Heart left ventricle (tissue), 16 donors: ENCODE data around the gene SGTA. TPM values are rescaled to one million over a fixed set of nuclear protein-coding genes. Genes with fewer than 3 reads are reported as not detected.

Source experiments
- ATAC-seq, 4 donors: fragments of 200-7000 bp; cut with Tn5 transposase; one replicate each; pipeline ENCODE4 v1.9.1; 2020 to 2022; ENCODE audit warnings: moderate library complexity in 4 of 4, mild to moderate bottlenecking in 3 of 4, moderate number of reproducible peaks in 1 of 4
- DNase-seq, 5 donors: peaks; one replicate each; pipeline ENCODE4 v3.0.0-alpha.2; 2020
- H3K27ac ChIP-seq, 12 donors: fragments of 200-600 bp; sonication (generic) in 4 of 12; one replicate each; pipeline versions ENCODE4 v1.5.0 to v1.8.0; 2016 to 2022; ENCODE audit warnings: mild to moderate bottlenecking in 2 of 12
- H3K27me3 ChIP-seq, 9 donors: fragments of 200-600 bp; sonication (generic) in 2 of 9; one replicate each; pipeline versions ENCODE4 v1.5.1 to v1.8.0; 2016 to 2022; ENCODE audit warnings: mild to moderate bottlenecking in 3 of 9
- H3K36me3 ChIP-seq, 9 donors: fragments of 200-600 bp; sonication (generic) in 2 of 9; one replicate each; pipeline versions ENCODE4 v1.5.0 to v1.8.0; 2018 to 2022; ENCODE audit warnings: mild to moderate bottlenecking in 2 of 9
- H3K4me1 ChIP-seq, 12 donors: fragments of 200-600 bp; sonication (generic) in 4 of 12; one replicate each; pipeline versions ENCODE4 v1.5.0 to v1.8.0; 2016 to 2022; ENCODE audit warnings: mild to moderate bottlenecking in 3 of 12
- H3K4me3 ChIP-seq, 12 donors: fragments of 200-600 bp; sonication (generic) in 4 of 12; one replicate each; pipeline versions ENCODE4 v1.5.0 to v1.8.0; 2017 to 2022; ENCODE audit warnings: mild to moderate bottlenecking in 9 of 12, moderate library complexity in 4 of 12
- H3K9me3 ChIP-seq, 12 donors: fragments of 200-600 bp; sonication (generic) in 4 of 12; one replicate each; pipeline versions ENCODE4 v1.5.0 to v1.8.0; 2016 to 2022; ENCODE audit warnings: mild to moderate bottlenecking in 1 of 12
- POLR2A ChIP-seq, 2 donors: fragments of 450-650 bp; IDR thresholded peaks; one replicate each; pipeline ENCODE4 v1.6.1; 2017; ENCODE audit warnings: antibody characterized with exemption in 2 of 2, mild to moderate bottlenecking in 2 of 2, moderate library complexity in 2 of 2
- WGBS, 4 donors: extraction: QIAGEN DNeasy Blood & Tissue Kit in 2 of 4; methylation state at CpG; one replicate each; pipeline versions ENCODE4 v1.1.5 to v1.1.7; 2013 to 2018; 5-methylcytosine and 5-hydroxymethylcytosine counted together
- intact Hi-C, 10 donors: fragments of 100-400 bp; cut with DNase I; formaldehyde crosslinking; loops; one replicate each; pipeline versions ENCODE4 v1.11.1 to v1.14.2; 2022
- polyA plus RNA-seq, 2 donors: library from polyadenylated mRNA; stranded (reverse); fragments of 200-250 nt; gene quantifications; one replicate each; pipeline ENCODE4 v1.2.3, GENCODE V29; 2013
- total RNA-seq, 9 donors: library from RNA; depleted of rRNA in 2 of 9; stranded (reverse); fragments of >200 nt in 2 of 9; fragmentation: NEBNext Ultra II Directional in 3 of 9; extraction: Animal tissue kit (Norgen Biotek cat#: 25700) in 3 of 9; gene quantifications; one replicate each; pipeline versions ENCODE4 v1.1.0 to v1.2.4, GENCODE V29; 2016 to 2023
- TF ChIP-seq, protein P1 (sequence below), 12 donors: fragments of 200-600 bp; sonication (generic) in 4 of 12; IDR thresholded peaks; one replicate each; pipeline versions ENCODE4 v1.5.0 to v1.8.0; 2018 to 2022; ENCODE audit warnings: antibody characterized with exemption in 12 of 12, mild to moderate bottlenecking in 5 of 12
- donor health status: ischemic (EF 13 %, LVEDD 7.1; RV severe dilation, severe dysfunction).
- donor health status: healthy with polysubstance abuse.
- donor health status: DM: no; HTN: yes; CAD: no.
- donor health status: DM: no; HTN: no; CAD: no.
- donor health status: ischemic (EF 25% LVEDD 6.9; RV normal size, moderate dysfunction).
- donor health status: ischemic (EF 25% LVEDD 5.7; RV mildly dilated, moderate dysfunction).
- donor health status: healthy.
- donor health status: DM: yes; HTN: yes; CAD: no.
- donor health status: ischemic (EF 35%, LVEDD 5.7; RV mildly dilated, moderate dysfunction).
- donor health status: nonischemic (EF 11% LVEDD 7.7; RV severe dilation, severe dysfunction).
- donor health status: DM: yes; HTN: yes; CAD: no.
- donor health status: PGD.
- donor health status: ischemic (EF 29% LVEDD 5.4; RV normal size, mild dysfunction).
- donor health status: nonischemic (EF 23%, LVEDD 6.1; RV moderate dilation, normal function).

SGTA gene
- total and polyA plus RNA-seq, 11 donors = 47.4 to 125 (median 65.6) TPM

- no peak for TF ChIP-seq POLR2A (IDR thresholded peaks at IDR 0.05)
- TF ChIP-seq, protein P1, sequence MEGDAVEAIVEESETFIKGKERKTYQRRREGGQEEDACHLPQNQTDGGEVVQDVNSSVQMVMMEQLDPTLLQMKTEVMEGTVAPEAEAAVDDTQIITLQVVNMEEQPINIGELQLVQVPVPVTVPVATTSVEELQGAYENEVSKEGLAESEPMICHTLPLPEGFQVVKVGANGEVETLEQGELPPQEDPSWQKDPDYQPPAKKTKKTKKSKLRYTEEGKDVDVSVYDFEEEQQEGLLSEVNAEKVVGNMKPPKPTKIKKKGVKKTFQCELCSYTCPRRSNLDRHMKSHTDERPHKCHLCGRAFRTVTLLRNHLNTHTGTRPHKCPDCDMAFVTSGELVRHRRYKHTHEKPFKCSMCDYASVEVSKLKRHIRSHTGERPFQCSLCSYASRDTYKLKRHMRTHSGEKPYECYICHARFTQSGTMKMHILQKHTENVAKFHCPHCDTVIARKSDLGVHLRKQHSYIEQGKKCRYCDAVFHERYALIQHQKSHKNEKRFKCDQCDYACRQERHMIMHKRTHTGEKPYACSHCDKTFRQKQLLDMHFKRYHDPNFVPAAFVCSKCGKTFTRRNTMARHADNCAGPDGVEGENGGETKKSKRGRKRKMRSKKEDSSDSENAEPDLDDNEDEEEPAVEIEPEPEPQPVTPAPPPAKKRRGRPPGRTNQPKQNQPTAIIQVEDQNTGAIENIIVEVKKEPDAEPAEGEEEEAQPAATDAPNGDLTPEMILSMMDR (IDR thresholded peaks at IDR 0.05) = no peak
- H3K27ac ChIP-seq = no peak overlapping the region
- intact Hi-C loops = no loop called here
- peaks cover 0 to 79% (median 32%) of the 10 kb centered on the region in 9 donors for H3K36me3 ChIP-seq
- no peaks in the 10 kb centered on the region for H3K27me3 ChIP-seq
- no peaks in the 10 kb centered on the region for H3K9me3 ChIP-seq
- ATAC-seq (no peak), DNase-seq (peak in 2 of 5 donors; percentile 4 to 57)
- peaks cover 0 to 6% (median 0%) of the 10 kb centered on the region in 12 donors for H3K4me1 ChIP-seq
- no peak overlapping the region for H3K4me3 ChIP-seq
- 93 to 96% (median 95%) methylated on average over 24 to 58 of the region's 58 CpGs for WGBS, 4 donors
Measured at GRCh38 chr19:2810141-2811091, 27.3 kb upstream of the SGTA start.

DNA sequence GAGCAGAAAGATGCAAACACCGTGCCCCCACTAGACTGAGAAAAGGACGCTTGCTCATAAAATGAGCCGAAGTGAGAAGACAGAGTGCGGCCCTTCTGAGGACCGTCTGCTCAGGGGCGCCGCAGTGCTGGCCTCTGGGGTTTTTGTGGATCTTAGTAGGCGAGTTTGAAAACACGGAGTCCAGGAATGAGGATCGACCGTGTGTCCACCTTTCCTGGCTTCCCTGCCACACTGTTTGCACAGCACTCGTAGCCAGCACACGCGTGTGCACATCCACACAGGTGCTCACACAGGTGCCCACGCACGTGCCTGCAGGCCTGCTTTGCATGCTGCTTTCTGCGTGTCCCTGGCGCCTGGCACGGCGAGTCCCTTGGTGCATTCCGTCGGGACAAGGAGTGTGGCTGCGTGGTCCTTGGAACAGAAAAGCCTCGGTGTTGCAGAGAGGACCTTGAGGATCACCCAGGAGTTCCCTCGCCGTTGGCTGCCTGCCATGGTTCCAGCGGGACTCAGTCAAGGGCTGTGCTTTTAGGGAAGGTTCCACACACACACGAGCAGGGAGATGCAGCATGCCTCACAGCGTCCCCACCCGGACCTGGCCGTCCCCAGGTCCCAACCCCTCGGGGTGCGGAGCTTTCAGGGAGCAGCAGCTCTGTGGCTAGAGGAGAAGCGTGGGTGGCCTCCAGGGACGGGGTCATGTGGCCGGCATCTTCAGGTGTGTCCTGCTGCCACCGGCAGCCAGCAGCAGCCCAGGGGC lies 26.5 kb upstream of the SGTA start:
- peak in 1 of 5 donors; percentile 57 for DNase-seq
- no peak overlapping the region for H3K4me3 ChIP-seq
- no peaks in the 10 kb centered on the region for H3K9me3 ChIP-seq
- H3K27me3 ChIP-seq = no peaks in the 10 kb centered on the region
- H3K27ac ChIP-seq = no peak overlapping the region
- ATAC-seq = no peak
- WGBS, 4 donors = 88 to 95% (median 93%) methylated on average over 29 to 37 of the region's 37 CpGs
- intact Hi-C loops = no loop called here
- peaks cover 0 to 6% (median 0%) of the 10 kb centered on the region in 12 donors for H3K4me1 ChIP-seq
- TF ChIP-seq, protein P1 (IDR thresholded peaks at IDR 0.05) = no peak
- no peak for TF ChIP-seq POLR2A (IDR thresholded peaks at IDR 0.05)
- H3K36me3 ChIP-seq = peaks cover 0 to 86% (median 32%) of the 10 kb centered on the region in 9 donors

DNA sequence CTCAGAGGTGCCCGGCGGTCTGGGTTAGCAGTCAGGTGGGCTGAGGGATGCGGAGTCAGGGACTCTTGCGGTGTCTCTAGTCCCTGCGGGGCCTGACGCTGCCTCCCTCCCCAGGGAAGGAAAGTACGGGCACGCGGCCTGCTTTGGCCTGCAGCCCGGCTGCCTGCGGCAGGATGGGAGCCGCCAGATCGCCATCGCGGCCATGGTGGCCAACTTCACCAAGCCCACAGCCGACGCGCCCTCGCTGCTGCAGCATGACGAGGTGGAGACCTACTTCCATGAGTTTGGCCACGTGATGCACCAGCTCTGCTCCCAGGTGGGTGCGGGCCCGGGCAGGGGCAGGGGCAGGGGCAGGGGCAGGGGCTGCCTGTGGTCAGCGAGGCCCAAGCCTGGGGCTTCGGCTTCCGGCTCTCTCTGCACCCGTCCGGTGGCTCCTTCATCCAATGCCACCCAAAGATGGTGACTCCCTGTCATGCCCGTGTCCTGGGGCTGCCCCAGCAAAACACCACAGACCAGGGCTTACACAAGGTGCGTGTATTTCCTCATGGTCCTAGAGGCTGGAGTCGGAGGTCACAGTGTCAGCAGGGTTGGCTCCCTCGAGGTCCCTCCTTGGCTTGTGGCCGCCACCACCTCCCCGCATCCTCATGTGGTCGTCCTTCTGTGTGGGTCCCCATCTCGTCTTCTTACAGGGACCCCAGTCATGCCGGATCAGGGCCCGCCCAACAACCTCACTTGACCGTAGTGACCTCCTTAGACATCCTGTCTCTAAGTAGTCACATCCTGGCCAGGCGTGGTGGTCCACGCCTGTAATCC lies 25.3 kb upstream of the SGTA start:
- no peak overlapping the region for H3K4me3 ChIP-seq
- no peak overlapping the region for H3K27ac ChIP-seq
- TF ChIP-seq POLR2A (IDR thresholded peaks at IDR 0.05) = no peak
- intact Hi-C loops = no loop called here
- no peaks in the 10 kb centered on the region for H3K27me3 ChIP-seq
- H3K4me1 ChIP-seq = peaks cover 0 to 6% (median 0%) of the 10 kb centered on the region in 12 donors
- ATAC-seq = no peak
- H3K9me3 ChIP-seq = no peaks in the 10 kb centered on the region
- 93 to 96% (median 95%) methylated on average over 18 to 41 of the region's 41 CpGs for WGBS, 4 donors
- DNase-seq = peak in 2 of 5 donors; percentile 11 to 56
- peaks cover 0 to 75% (median 32%) of the 10 kb centered on the region in 9 donors for H3K36me3 ChIP-seq

DNA sequence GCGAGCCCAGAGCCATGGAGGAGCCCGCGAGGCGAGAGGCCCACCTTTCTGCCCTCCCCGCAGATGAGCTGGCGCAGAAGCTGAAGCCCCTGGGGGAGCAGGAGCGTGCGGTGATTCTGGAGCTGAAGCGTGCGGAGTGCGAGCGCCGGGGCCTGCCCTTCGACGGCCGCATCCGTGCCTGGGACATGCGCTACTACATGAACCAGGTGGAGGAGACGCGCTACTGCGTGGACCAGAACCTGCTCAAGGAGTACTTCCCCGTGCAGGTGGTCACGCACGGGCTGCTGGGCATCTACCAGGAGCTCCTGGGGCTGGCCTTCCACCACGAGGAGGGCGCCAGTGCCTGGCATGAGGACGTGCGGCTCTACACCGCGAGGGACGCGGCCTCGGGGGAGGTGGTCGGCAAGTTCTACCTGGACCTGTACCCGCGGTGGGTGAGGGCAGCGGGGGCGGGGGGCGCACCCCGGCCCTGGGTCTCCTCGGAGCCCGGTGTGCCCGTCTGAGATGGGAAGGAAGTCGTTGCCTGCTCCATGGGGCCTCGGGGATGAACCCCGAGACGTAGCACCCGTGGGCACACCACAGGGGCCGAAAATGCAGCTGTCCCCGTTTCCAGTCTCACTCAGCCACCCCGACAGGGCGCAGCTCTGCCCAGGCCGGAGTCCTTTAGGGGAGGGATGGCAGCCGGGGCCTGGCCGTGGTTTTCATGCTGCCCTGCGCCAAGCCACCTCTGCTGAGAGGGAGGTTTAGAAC lies 24.5 kb upstream of the SGTA start:
- ATAC-seq (no peak), DNase-seq (peak in 3 of 5 donors; percentile 6 to 56 (median 20))
- Histone ChIP-seq H3K27me3 (no peaks in the 10 kb centered on the region), H3K36me3 (peaks cover 0 to 67% (median 38%) of the 10 kb centered on the region in 9 donors), H3K9me3 (no peaks in the 10 kb centered on the region), H3K27ac (no peak overlapping the region), H3K4me3 (no peak overlapping the region), H3K4me1 (peaks cover 0 to under 1% (median 0%) of the 10 kb centered on the region in 12 donors)
- intact Hi-C loops = no loop called here
- TF ChIP-seq, protein P1 (IDR thresholded peaks at IDR 0.05) = no peak
- no peak for TF ChIP-seq POLR2A (IDR thresholded peaks at IDR 0.05)
- 95 to 97% (median 96%) methylated on average over 39 to 56 of the region's 56 CpGs for WGBS, 4 donors
